Measurements from ENCODE around the gene HSPG2. TPM values are rescaled to one million over a fixed set of nuclear protein-coding genes. Genes with fewer than 3 reads are reported as not detected.
"Not testable (repeated sequence)": the region's sequence is repeated elsewhere in the genome, so short reads cannot be mapped to it uniquely, and the experiment has no call there.

HSPG2 gene
- total and polyA plus RNA-seq, 2 of the 8 experiments (the other 6 are each of a cell fraction or from before 2014, with no cell fraction given), result 17.8 to 111 TPM

- TF ChIP-seq TEAD4 (IDR thresholded peaks at IDR 0.05; ENCODE audit: low read depth, low read length), result no peak
- no peak for TF ChIP-seq CHD2 (IDR thresholded peaks at IDR 0.05; ENCODE audit: low read length)
- TF ChIP-seq MAX (IDR thresholded peaks at IDR 0.05), result no peak
Observed at GRCh38 chr1:21778405-21778727, 158.7 kb downstream of the HSPG2 start (continued).

- H3K23ac ChIP-seq (ENCODE audit: insufficient read length); H4K20me1 ChIP-seq (replicated peaks in 1 of 2; ENCODE audit: control insufficient read depth in 1 of 2, insufficient read depth in 2 of 2, low read length in 2 of 2); H3K18ac ChIP-seq (ENCODE audit: extremely low read depth, low read length); H2BK120ac ChIP-seq (replicated peaks; ENCODE audit: low read depth, low read length); H3K79me1 ChIP-seq (ENCODE audit: low read depth, low read length); H3K27me3 ChIP-seq (replicated peaks in 1 of 4; ENCODE audit: control insufficient read depth in 3 of 4, extremely low read depth in 1 of 4, insufficient read depth in 3 of 4, low read length in 3 of 4); H3K9ac ChIP-seq (replicated peaks in 1 of 4; ENCODE audit: extremely low read depth in 1 of 4, low read depth in 3 of 4, low read length in 3 of 4); POLR2A ChIA-PET (ENCODE audit: partially characterized antibody); DNase-seq (ENCODE audit: low read depth in 1 of 2, low spot score in 2 of 2); H3K4me2 ChIP-seq (ENCODE audit: insufficient read depth in 1 of 2, low read depth in 2 of 2, low read length in 2 of 2); H2BK5ac ChIP-seq (ENCODE audit: low read depth, low read length); H4K5ac ChIP-seq (ENCODE audit: insufficient read length, low read depth, low read length); H3K27ac ChIP-seq (ENCODE audit: low read depth, low read length); H3K14ac ChIP-seq (ENCODE audit: insufficient read length); H3K36me3 ChIP-seq (ENCODE audit: control insufficient read depth in 2 of 4, insufficient read depth in 4 of 4, low read length in 3 of 4); H2BK15ac ChIP-seq (ENCODE audit: low read length); FAIRE-seq; H2BK20ac ChIP-seq (ENCODE audit: low read length); H3K56ac ChIP-seq (replicated peaks; ENCODE audit: insufficient read length, low read depth, low read length); H2AK5ac ChIP-seq (ENCODE audit: low read depth, low read length); H3K4ac ChIP-seq (replicated peaks; ENCODE audit: insufficient read length, low read depth, low read length); H3K9me3 ChIP-seq (ENCODE audit: insufficient read depth in 2 of 2, low read depth in 1 of 2, low read length in 1 of 2); H4K8ac ChIP-seq (ENCODE audit: extremely low read depth, insufficient read depth, low read length); H4K91ac ChIP-seq (replicated peaks; ENCODE audit: insufficient read length, low read length); H2AFZ ChIP-seq (ENCODE audit: low read length); H3K4me1 ChIP-seq (replicated peaks in 1 of 4; ENCODE audit: control insufficient read depth in 3 of 4, insufficient read depth in 4 of 4, low read length in 3 of 4); H3K4me3 ChIP-seq (ENCODE audit: extremely low read depth in 1 of 4, insufficient read depth in 2 of 4, low read depth in 3 of 4, low read length in 4 of 4); H2BK12ac ChIP-seq (ENCODE audit: low read depth, low read length); H3K23me2 ChIP-seq (ENCODE audit: low read depth, low read length): not testable (repeated sequence)
- H3K79me2 ChIP-seq (ENCODE audit: control insufficient read depth in 1 of 2, insufficient read depth in 2 of 2, low read length in 2 of 2), result peaks cover 56 to 98% of the 10 kb centered on the region in 2 experiments
- CTCF ChIA-PET (ENCODE audit: partially characterized antibody), result interaction anchor here (0.6 kb wide), 1 partner anchor 848 kb away, joined by 3 read pairs; no protein-coding TSS in a partner anchor
- WGBS, 2 experiments (ENCODE audit: extremely low coverage in 1 of 2, insufficient coverage in 1 of 2, insufficient read length in 1 of 2, insufficient replicate concordance in 2 of 2, low coverage in 1 of 2, low lambda C conversion rate in 2 of 2, missing lambda C conversion rate in 1 of 2), result 81% methylated on average over 5 of the region's 5 CpGs; no CpG with 5 or more reads in 1 of the 2 experiments
Observed at GRCh38 chr1:21776925-21777324, 160.2 kb downstream of the HSPG2 start.
